NK-92 (cell line): Measurements from ENCODE around the gene JAKMIP2.
"Not testable (repeated sequence)": the region's sequence is repeated elsewhere in the genome, so short reads cannot be mapped to it uniquely, and the experiment has no call there.

Source experiments
- DNase-seq: peaks from one replicate; lab custom pipeline; 2025; ENCODE audit not compliant: unreplicated experiment; lab: John Stamatoyannopoulos, UW

JAKMIP2 gene

GRCh38 chr5:147563466-147564123 lies 218.9 kb downstream of the JAKMIP2 start:
- no peak for DNase-seq

GRCh38 chr5:147561435-147561834 lies 221.1 kb downstream of the JAKMIP2 start:
- no peak for DNase-seq

- no peak for DNase-seq
These were observed 221.7 kb downstream of the JAKMIP2 start for GRCh38 chr5:147560718-147561331.

GRCh38 chr5:147559749-147560148 lies 222.8 kb downstream of the JAKMIP2 start:
- DNase-seq = no peak

- DNase-seq = no peak
These were observed 223.7 kb downstream of the JAKMIP2 start for GRCh38 chr5:147558826-147559225.

GRCh38 chr5:147557876-147558745 lies 224.4 kb downstream of the JAKMIP2 start:
- no peak for DNase-seq

GRCh38 chr5:147555176-147555575 lies 227.4 kb downstream of the JAKMIP2 start:
- no peak for DNase-seq

GRCh38 chr5:147554261-147554817 lies 228.2 kb downstream of the JAKMIP2 start:
- no peak for DNase-seq

- not testable (repeated sequence) for DNase-seq
These were observed 228.7 kb downstream of the JAKMIP2 start for GRCh38 chr5:147553817-147554216.

- DNase-seq = no peak
These were observed 229.6 kb downstream of the JAKMIP2 start for GRCh38 chr5:147552897-147553296.

- DNase-seq = no peak
These were observed 230.9 kb downstream of the JAKMIP2 start for GRCh38 chr5:147551677-147552076.

GRCh38 chr5:147547730-147548129 lies 234.8 kb downstream of the JAKMIP2 start:
- DNase-seq = no peak

GRCh38 chr5:147544556-147544955 lies 238.0 kb downstream of the JAKMIP2 start:
- DNase-seq = no peak

- DNase-seq = no peak
These were observed 243.5 kb downstream of the JAKMIP2 start for GRCh38 chr5:147539053-147539452.

GRCh38 chr5:147538236-147538635 lies 244.3 kb downstream of the JAKMIP2 start:
- DNase-seq = no peak
